ENCODE results near the gene TNS3. TPM values are rescaled to one million over a fixed set of nuclear protein-coding genes. Genes with fewer than 3 reads are reported as not detected.

Gene TNS3
- total and polyA plus RNA-seq, 9 of the 15 experiments (the other 6 are each of a cell fraction or from before 2014, with no cell fraction given): 0.20 TPM; not detected in 8

DNA sequence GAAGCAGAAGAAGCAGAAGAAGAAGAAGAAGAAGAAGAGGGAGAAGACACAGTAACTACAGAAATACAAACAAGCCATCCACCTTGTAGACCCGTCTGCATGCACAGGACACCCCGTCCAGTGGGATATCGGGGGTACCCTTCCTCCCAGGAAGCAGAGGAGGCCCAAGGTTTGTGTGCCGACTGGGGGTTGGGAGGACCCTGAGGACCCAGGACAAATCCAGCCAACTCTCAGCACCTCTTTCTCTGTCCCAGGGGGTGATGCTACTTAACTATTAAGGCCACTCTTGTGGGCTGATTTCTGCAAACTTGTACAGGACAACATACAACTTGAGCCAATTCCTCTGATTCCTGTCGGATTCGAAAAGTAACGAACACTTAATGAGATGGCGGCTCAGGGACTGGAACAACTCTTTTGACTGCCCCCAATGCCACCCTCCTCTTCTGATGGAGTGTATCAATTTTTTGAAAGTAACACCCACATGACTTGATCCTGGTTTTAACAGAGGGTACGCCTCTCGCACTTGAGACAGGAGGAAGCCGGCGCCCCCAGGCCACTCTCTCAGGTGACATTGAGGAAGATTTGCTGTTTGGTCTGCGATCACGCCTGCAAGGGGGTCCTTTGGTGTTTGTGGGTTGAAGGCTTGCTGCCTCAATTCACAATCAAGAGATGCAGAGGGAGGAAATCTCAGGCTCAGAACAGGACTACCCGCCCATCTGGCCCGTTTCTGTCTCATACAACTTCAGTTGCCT is 192.6 kb downstream of the TNS3 start:
- Histone ChIP-seq H3K4me3 (no peak overlapping the region), H3K9me3 (replicated peaks; ENCODE audit: control insufficient read depth, insufficient read depth, low read depth, low read length) (no peaks in the 10 kb centered on the region), H4K20me1 (replicated peaks; ENCODE audit: control insufficient read depth, insufficient read depth, low read length) (0 out of 2 replicates have a peak, but pooled peaks cover 5% of the 10 kb centered on the region), H3K4me1 (replicated peaks in 1 of 2; ENCODE audit: control insufficient read depth in 2 of 2, insufficient read depth in 2 of 2, low read length in 2 of 2) (no peaks in the 10 kb centered on the region), H3K4me2 (ENCODE audit: insufficient read depth, low read length) (no peak overlapping the region), H3K9ac (ENCODE audit: insufficient read depth in 1 of 2, low read depth in 2 of 2, low read length in 2 of 2) (no peak overlapping the region), H3K36me3 (ENCODE audit: control insufficient read depth, insufficient read depth, low read length) (no peaks in the 10 kb centered on the region), H3K27me3 (ENCODE audit: control insufficient read depth in 2 of 2, insufficient read depth in 2 of 2, low read length in 2 of 2) (peaks cover 12 to 74% of the 10 kb centered on the region in 2 experiments; a peak in 4 of 5 replicates), H2AFZ (ENCODE audit: low read depth, low read length) (no peak overlapping the region), H3K27ac (ENCODE audit: extremely low read depth, low read depth, low read length) (no peak overlapping the region), H3K79me2 (ENCODE audit: control insufficient read depth, insufficient read depth, low read length) (no peaks in the 10 kb centered on the region), H3K9me1 (ENCODE audit: control insufficient read depth, insufficient read depth, low read length) (no peaks in the 10 kb centered on the region)
- TF ChIP-seq ETV6 (IDR thresholded peaks at IDR 0.05; ENCODE audit: borderline replicate concordance in 1 of 2, low read depth in 2 of 2, low read length in 1 of 2) (peak in 1 of 2 experiments; percentile 22; a peak in 1 of 4 replicates), ETV6 (CRISPR knock-in tag; IDR thresholded peaks at IDR 0.05; ENCODE audit: borderline replicate concordance) (no peak), CBFA2T3 (IDR thresholded peaks at IDR 0.05) (no peak)
- ATAC-seq: no peak
- BruUV-seq (replicated peaks): no TSS peak
- ChIA-PET POLR2A (no interaction called here), CTCF (ENCODE audit: low intra/inter-chr PET ratio) (no interaction called here)
- intact Hi-C loops (cut with micrococcal nuclease): no loop called here
- no peak for DNase-seq (ENCODE audit: extremely low read depth in 1 of 4, low spot score in 3 of 4)
- no peak for FAIRE-seq
- 0% methylated on average over 16 of the region's 16 CpGs for WGBS (ENCODE audit: insufficient coverage, low coverage, missing lambda C conversion rate)
- in situ Hi-C loops (cut with MboI): no loop called here

DNA sequence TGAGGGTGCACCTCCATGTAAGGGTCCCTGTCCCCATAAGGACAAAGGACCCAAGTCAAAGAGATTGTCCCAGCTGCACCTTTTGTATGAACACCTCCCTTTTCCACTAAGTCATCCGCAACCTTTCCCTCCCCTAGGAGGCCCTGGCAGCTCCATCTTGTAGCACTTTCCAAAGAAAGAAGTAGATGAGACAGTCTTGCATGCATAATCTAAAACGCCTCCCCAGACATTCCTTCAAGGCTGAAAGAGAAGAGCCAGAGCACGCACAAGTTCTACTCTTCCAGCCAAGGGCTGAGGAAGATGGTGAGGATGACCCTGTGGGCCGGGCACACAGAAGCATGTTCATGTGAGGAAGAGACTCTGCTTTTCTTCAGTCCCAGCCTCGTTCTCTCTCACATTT is 194.4 kb downstream of the TNS3 start:
- Histone ChIP-seq H3K36me3 (ENCODE audit: control insufficient read depth, insufficient read depth, low read length) (no peaks in the 10 kb centered on the region), H3K4me2 (ENCODE audit: insufficient read depth, low read length) (no peak overlapping the region), H3K27ac (ENCODE audit: extremely low read depth, low read depth, low read length) (no peak overlapping the region), H3K27me3 (ENCODE audit: control insufficient read depth in 2 of 2, insufficient read depth in 2 of 2, low read length in 2 of 2) (peaks cover 5 to 72% of the 10 kb centered on the region in 2 experiments; a peak in 4 of 5 replicates), H2AFZ (ENCODE audit: low read depth, low read length) (no peak overlapping the region), H3K9me1 (ENCODE audit: control insufficient read depth, insufficient read depth, low read length) (no peaks in the 10 kb centered on the region), H3K9ac (ENCODE audit: insufficient read depth in 1 of 2, low read depth in 2 of 2, low read length in 2 of 2) (no peak overlapping the region), H3K79me2 (ENCODE audit: control insufficient read depth, insufficient read depth, low read length) (no peaks in the 10 kb centered on the region), H4K20me1 (replicated peaks; ENCODE audit: control insufficient read depth, insufficient read depth, low read length) (0 out of 2 replicates have a peak, but pooled peaks cover 5% of the 10 kb centered on the region), H3K9me3 (replicated peaks; ENCODE audit: control insufficient read depth, insufficient read depth, low read depth, low read length) (no peaks in the 10 kb centered on the region), H3K4me1 (replicated peaks in 1 of 2; ENCODE audit: control insufficient read depth in 2 of 2, insufficient read depth in 2 of 2, low read length in 2 of 2) (no peaks in the 10 kb centered on the region), H3K4me3 (no peak overlapping the region)
- in situ Hi-C loops (cut with MboI) (no loop called here), intact Hi-C loops (cut with micrococcal nuclease) (no loop called here)
- ChIA-PET CTCF (ENCODE audit: low intra/inter-chr PET ratio) (no interaction called here), POLR2A (interaction anchor here (0.9 kb wide), 1 partner anchor 15 kb away, joined by 3 read pairs; no protein-coding TSS in a partner anchor)
- TF ChIP-seq E2F5 (CRISPR knock-in tag; IDR thresholded peaks at IDR 0.05): no peak
- no peak for TF ChIP-seq SMAD1 (IDR thresholded peaks at IDR 0.05; ENCODE audit: low read depth, low read length, partially characterized antibody)
- WGBS (ENCODE audit: insufficient coverage, low coverage, missing lambda C conversion rate): 2% methylated on average over 5 of the region's 5 CpGs
- FAIRE-seq (no peak), ATAC-seq (no peak), DNase-seq (ENCODE audit: extremely low read depth in 1 of 4, low spot score in 3 of 4) (no peak)
- no TSS peak for BruUV-seq (replicated peaks)
